SH-SY5Y (cell line): ENCODE measurements around the gene IGF2BP2.

Experiments
- GATA2 ChIP-seq: IDR thresholded peaks from 2 replicates; pipeline ENCODE4 v1.6.1; 2011; ENCODE audit warnings: mild to moderate bottlenecking, low read depth, low read length
- GATA3 ChIP-seq: IDR thresholded peaks from 2 replicates; pipeline ENCODE4 v1.6.1; 2011; ENCODE audit warnings: low read depth, mild to moderate bottlenecking, low read length, moderate library complexity

Gene IGF2BP2

DNA sequence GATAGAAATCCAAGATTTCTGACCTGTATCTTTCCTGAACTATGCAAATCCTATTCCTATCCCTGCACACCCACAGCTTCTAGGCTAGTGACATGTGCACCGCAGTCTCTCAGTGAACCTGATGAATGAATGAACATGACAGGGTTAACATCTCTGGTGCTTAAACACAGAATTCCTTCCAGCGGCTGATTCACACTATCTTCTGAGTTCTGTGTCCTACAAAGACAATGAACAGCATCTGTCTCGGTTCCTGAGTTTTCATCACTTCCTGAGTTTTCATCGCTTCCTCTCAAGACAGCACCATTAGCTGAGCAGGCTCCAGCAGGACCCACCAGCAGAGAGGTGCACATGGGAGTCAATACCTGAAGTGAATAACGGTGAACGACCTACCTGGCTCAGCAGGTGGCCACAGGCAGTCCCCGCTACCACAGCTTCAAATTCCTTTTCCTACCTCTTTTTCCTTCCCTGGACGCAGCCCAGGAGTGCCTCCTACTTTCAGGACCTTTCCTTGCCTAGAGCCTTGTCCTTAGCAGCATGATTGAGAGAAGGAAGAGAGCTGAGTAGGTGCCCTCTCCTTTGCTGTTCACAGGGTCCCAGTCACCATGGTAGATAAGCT lies 113.5 kb downstream of the IGF2BP2 start:
- TF ChIP-seq GATA3 (no peak), GATA2 (no peak)

DNA sequence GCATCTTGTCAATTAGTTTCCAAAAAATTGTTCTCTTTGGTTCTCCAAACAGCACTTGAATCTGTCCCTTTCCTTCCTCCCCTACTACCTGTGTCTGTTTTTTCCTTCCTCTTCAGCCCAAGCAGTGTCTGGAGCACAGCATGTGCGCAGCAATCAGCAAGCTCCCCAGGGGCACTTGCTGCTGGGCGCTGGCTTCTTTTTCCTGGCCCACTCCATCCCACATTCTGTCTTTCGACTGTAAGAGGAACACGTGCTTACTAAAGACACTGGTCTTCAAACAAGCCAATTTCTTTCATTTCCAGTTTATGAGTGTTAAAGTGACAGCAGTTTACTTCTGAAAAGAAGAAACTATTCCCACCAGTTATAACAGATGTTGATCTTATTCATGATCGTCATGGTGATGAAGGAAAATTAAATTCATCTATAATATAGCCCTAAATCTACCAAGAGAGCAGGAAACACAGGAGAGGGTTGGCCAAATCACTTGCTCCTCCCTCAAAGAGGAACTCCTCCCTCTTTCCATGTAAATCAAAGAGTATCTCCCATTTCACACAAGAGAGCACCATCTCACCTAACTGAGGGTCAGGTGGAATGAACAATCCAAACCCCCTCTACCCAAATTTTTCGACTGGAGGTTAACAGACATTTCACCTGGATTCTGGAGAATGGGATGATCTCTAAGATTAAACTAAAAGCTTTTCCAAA lies 115.4 kb downstream of the IGF2BP2 start:
- TF ChIP-seq GATA2, result no peak
- no peak for TF ChIP-seq GATA3

DNA sequence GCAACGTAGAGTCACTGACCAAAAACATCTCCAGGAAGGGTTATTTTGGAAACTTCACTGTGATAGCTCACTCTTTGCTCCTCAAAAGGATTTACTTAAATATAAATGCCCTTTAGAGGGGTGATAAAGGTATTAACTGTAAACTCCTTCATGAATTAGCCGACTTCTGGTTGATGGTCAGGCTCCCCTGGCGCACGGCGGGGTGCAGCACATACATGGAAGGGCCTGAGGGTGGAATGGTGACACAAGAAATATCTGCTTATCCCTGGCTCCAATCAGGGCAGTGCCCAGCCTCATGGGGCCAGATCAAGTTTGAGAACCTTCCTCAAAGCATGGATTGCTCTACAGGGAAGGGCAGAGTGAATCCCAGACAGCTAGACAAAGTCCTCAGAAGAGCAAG lies 116.5 kb downstream of the IGF2BP2 start:
- TF ChIP-seq GATA2 (no peak), GATA3 (no peak)

DNA sequence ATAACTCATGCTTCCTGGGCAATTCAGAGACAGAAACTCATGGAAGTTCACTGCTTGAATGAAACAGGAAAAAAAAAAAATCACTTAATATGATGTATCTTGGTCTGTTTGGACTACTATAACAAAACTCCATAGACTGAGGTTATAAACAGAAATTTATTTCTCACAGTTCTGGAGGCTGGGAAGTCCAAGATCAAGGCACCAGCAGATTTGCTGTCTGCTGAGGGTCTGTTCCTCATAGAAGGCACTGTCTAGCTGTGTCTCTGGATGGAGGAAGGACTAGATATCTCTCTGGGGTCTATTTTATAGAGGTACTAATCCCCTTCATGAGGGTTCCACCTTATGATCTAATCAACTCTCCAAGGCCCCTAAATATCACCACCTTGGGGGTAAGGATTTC lies 119.3 kb downstream of the IGF2BP2 start:
- TF ChIP-seq GATA2 (no peak), GATA3 (no peak)

DNA sequence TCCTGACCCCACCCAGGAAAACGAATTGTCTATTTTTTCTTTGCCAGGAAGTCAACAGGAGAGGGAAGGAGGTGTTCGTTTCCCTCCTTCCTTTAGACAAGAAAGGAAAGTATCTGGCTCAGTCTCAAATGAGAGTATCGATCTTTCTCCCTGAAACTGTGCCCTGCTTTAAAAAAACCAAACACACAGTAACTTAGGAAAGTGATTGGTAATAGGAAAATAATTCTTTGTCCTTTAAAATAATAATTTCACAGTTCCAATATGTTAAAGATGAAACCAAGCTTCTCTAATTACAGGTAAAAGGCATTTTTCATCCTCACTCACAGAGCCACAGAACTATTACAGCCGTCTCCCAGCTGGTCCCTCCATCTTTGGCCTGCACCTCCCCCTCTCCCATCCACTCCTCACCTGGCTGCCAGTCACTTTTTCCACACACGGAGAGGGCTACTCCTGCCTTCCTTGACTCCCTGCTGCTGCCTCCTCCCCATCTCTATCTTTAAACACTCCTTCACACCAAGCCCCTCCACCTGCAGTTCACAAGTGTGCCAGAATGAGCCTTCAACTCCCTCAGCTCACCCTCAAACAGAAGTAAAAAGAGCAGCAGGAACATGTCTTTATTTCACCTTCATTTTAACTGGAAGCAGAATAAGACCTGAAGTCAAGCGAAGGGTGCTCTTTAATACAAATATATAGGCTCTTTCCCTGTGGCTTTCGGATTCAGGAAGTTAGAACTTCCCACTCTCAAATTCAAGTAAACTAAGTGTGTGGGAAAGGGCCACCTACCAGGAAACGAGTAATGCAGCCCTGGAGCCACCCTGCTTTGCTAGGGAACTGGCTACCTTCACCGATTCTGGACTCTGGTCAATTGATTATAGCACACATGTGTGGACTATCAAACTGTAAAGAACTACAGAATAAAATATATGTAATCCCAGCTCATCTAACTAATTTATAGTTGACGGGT lies 122.3 kb downstream of the IGF2BP2 start:
- TF ChIP-seq GATA3 (no peak), GATA2 (no peak)

DNA sequence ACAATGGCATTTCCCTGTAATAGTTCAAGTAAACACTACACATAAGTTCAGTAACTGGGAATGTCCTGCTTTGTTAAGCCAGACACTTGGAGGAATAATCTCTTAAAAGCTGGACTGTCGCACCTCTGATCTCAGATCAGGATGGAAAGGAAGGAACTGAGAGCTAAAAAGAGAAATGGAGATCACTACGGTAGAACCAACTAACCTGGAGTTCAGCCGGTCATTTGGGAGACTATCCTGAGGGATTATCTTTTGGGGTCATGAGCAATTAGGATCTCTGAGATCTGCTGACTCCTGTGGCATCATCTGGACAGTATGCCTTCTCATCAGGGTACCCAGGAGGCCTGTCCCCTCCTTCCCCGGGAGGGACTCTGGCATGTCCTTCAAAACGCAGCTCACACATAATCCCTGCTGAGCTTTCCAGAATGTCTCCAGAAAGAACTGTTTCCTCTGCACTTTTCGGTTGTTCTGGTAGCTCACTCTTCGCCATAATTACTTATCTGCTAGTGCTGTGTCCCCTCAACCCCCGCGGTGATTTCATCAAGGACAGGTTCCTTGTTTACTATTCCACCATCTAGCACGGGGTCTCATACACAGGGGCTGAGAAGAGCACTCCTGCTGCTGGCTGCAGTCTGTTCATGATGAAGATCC lies 123.1 kb downstream of the IGF2BP2 start:
- no peak for TF ChIP-seq GATA2
- TF ChIP-seq GATA3, result no peak

DNA sequence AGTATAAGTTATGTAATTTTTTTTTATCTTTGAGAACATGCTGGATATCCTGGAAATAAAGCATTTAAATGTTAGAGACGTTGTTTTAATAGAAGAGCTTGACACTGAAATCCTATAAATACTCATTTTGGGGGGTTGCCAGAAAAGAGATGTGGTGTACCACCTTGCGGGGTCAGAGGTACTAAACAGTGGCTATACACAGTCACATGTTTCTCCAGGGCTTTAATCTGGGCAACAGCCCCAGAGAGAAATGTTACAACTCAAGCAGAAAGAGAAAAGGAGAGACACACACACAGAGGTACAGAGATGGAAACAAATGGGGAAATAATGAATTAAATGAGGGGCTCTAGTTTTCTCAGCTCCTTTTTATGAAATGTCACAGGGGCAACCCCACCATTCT lies 124.9 kb downstream of the IGF2BP2 start:
- TF ChIP-seq GATA3 (no peak), GATA2 (no peak)

DNA sequence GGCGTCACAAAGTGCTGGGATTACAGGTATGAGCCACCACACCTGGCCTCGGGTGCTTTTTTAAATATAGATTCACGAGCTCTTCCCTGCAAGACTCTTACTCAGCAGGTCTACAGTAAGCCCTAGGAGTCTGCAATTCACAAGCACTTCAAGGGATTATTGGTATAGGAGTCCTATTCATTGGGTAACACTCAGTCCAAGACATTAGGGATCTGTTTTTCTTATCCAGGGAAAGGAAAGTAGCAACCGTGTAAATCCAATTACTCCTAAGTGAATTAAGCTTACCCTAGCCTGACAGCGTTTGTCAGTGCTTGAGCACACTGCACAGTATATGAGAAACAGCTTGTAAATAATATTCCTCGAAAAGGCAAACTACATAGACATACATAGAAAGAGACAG lies 128.8 kb downstream of the IGF2BP2 start:
- no peak for TF ChIP-seq GATA3
- TF ChIP-seq GATA2, result no peak

DNA sequence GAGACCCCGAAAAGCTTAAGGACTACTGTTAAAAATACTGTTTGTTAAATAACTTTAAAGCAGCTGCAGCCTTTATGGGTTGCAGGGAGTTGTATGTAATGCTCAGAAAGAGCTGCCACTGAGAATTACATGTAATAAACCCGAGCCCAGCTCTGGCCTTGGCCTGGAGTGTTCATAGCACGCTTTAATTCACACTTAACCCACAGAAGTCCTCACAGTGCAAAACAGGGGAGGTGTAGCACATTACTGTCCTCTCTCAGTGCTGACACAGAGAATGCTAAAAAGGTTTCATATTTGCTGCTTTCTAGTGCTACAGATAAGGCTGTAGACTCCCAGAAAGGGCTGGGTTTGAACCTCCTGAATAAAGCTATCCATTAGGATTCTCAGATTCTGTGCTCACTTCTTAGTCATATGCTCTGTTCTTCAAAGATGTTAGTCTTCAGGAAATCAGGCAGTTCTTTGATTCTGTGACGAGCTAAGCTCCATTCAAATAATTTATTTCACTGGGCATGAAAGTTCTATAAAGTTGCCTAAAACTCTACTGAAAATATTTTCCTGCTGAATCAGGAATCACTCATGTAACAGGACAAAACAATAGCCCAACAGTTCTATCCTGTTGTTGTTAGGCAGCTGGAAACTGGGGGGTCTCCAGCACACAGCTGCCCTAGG lies 130.7 kb downstream of the IGF2BP2 start:
- TF ChIP-seq GATA2 (no peak), GATA3 (no peak)

DNA sequence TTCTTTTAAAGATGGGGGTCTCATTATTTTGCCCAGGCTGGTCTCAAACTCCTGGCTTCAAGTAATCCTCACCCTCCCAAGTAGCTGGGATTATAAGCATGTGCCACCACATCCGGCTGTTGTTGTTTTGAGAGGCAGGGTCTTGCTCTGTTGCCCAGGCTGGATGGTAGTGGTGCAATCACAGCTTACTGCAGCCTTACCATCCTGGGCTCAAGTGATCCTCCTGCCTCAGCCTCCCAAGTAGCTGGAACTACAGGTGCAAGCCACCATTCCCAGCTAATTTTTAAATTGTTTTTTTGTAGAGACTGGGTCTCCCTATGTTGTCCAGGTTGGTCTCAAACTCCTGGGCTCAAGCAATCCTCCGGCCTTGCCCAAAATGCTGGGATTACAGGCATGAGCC lies 133.2 kb downstream of the IGF2BP2 start:
- TF ChIP-seq GATA2 (no peak), GATA3 (no peak)

DNA sequence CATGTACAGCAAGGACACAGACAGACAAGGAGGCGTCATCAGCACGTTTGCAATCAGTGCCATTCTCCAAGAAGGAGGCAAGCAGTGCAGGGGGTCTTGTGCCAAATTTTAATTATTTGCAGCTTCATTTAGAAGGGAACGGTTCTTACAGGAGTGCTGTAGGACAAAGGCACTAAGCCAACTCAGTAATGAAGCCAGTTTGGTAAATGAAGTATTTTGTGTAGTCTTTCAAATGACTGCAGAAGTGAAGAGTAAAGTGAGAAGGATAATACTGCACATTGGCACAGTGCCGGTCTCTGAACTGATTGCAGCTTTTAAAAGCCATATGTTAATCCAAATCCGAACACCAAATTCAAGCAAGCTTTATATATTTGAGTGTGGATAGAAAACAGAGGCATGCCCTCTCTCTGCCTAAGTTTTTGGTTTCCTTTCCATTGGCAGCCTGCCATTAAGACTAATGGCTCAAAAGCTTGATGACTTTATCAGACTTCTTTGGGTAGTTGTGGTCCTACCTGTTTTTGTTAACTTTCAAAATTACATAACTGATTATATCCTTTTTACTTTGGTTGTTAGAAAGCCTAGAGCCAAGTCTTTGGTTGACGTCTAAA lies 137.5 kb downstream of the IGF2BP2 start:
- TF ChIP-seq GATA2, result no peak
- no peak for TF ChIP-seq GATA3

DNA sequence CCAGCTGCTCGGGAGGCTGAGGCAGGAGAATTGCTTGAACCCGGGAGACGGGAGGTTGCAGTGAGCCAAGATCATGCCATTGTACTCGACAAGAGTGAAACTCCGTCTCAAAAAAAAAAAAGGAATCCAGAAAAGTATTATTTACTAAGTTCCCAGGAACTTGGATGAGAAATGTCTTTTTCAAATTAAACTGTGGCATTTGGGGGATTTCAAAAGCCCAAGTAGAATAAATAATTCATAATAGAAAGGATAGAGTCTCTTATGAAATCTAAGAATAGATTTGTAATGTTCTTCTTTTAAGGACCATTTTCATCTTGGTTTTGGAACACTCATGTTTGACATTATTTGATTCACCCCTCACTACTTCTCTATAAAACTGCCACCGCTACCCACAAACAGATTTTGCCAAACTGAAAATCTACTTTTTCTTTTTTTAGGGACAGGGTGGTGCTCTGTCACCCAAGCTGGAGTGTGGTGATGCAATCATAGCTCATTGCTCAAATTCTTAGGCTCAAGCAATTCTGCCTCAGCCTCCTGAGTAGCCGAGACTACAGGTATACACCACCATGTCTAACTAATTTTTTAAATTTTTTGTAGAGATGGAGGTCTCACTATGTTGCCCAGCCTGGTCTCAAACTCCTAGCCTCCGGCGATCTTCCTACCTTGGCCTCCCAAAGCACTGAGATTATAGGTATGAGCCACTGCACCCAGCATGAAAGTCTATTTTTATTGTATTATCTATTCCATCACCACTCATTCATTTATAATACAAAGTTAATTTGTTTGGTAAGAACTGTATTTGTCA lies 139.4 kb downstream of the IGF2BP2 start:
- no peak for TF ChIP-seq GATA3
- no peak for TF ChIP-seq GATA2

DNA sequence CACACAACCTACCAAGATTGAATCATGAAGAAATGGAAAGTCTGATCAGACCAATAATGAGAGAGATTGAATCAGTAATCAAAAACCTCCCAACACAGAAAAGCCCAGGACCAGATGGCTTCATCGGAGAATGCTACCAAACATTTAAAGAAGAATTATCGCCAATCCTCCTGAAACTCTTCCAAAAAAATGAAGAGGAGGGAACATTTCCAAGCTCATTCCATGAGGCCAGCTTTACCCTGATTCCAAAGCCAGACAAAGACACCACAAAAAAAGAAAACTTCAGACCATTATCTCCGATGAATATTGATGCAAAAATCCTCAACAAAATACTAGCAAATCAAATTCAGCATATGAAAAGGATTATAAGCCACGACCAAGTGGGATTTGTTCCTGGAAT lies 144.6 kb downstream of the IGF2BP2 start:
- TF ChIP-seq GATA2 (no peak), GATA3 (no peak)
